Kidney (tissue), 14 donors: Measurements from ENCODE around the gene PAQR7. TPM values are rescaled to one million over a fixed set of nuclear protein-coding genes. Genes with fewer than 3 reads are reported as not detected.
A peak's percentile ranks its signal among the peaks of the same experiment; 100 is the strongest.

Experiments
- DNase-seq, 5 donors: peaks; one replicate each; pipeline ENCODE4 v3.0.0-alpha.2; 2013 to 2020
- FAIRE-seq: peaks from 2 replicates; lab custom pipeline; 2012; peaks lifted over from hg19 to GRCh38; lab: Jason Lieb, UNC
- H3K27ac ChIP-seq, 2 donors: one replicate each; pipeline ENCODE4 v1.7.0; 2013; ENCODE audit warnings: low read depth in 2 of 2, low read length in 2 of 2, inconsistent platforms in 1 of 2
- H3K27me3 ChIP-seq: one replicate; pipeline ENCODE4 v1.7.1; 2013; ENCODE audit warnings: low read length, inconsistent platforms; ENCODE audit not compliant: control insufficient read depth, insufficient read depth
- H3K36me3 ChIP-seq, 3 donors: one replicate each; pipeline versions ENCODE4 v1.7.0 to v1.7.1; 2013; ENCODE audit warnings: low read length in 3 of 3, control low read depth in 1 of 3, inconsistent platforms in 1 of 3; ENCODE audit not compliant: insufficient read depth in 3 of 3, control insufficient read depth in 2 of 3
- H3K4me1 ChIP-seq, 3 donors: one replicate each; pipeline versions ENCODE4 v1.7.0 to v1.7.1; 2013; ENCODE audit warnings: low read length in 3 of 3, inconsistent platforms in 1 of 3, low read depth in 1 of 3; ENCODE audit not compliant: control insufficient read depth in 2 of 3, insufficient read depth in 2 of 3
- H3K4me3 ChIP-seq, 3 donors: one replicate each; pipeline versions ENCODE4 v1.7.0 to v1.8.1; 2013; ENCODE audit warnings: low read length in 3 of 3, control low read depth in 1 of 3, inconsistent platforms in 1 of 3
- H3K9ac ChIP-seq, 3 donors: one replicate each; pipeline versions ENCODE4 v1.7.0 to v1.7.1; 2013; ENCODE audit warnings: low read length in 3 of 3, control low read depth in 1 of 3, inconsistent platforms in 1 of 3
- H3K9me3 ChIP-seq, 3 donors: one replicate each; pipeline versions ENCODE4 v1.7.0 to v1.7.1; 2013; ENCODE audit warnings: low read length in 3 of 3, control low read depth in 1 of 3, inconsistent platforms in 1 of 3; ENCODE audit not compliant: control insufficient read depth in 2 of 3, insufficient read depth in 1 of 3
- CTCF ChIP-seq: IDR thresholded peaks from 3 replicates; pipeline ENCODE4 v1.5.1; 2012; ENCODE audit warnings: mild to moderate bottlenecking, moderate library complexity, borderline replicate concordance; ENCODE audit not compliant: insufficient read depth; ENCODE audit errors: extremely low read depth
- intact Hi-C: fragments of 100-400 bp; cut with DNase I; formaldehyde crosslinking; loops from one replicate; pipeline ENCODE4 v1.11.1; 2022
- microRNA-seq: library from miRNA; unstranded; fragments of <30 nt; microRNA quantifications from one replicate; pipeline ENCODE4 v1.2.0, GENCODE V29; 2020
- polyA plus RNA-seq: library from polyadenylated mRNA; stranded (reverse); fragments of 350-450 nt; fragmentation: Illumina TruSeq; extraction: RNeasy Lipid Tissue Mini Kit (QIAGEN cat#74804); gene quantifications from one replicate; pipeline ENCODE4 v1.2.3, GENCODE V29; 2014; ENCODE audit warnings: low read depth, low replicate concordance; ENCODE audit not compliant: insufficient read depth
- total RNA-seq: library from RNA; stranded (reverse); fragmentation: NEBNext Ultra II Directional; extraction: Animal tissue kit (Norgen Biotek cat#: 25700); gene quantifications from one replicate; pipeline ENCODE4 v1.2.1, GENCODE V29; 2021
- donor health status: control.
- donor health status: control.
- donor health status: control.
- donor health status: control.
- donor health status: control.
- donor health status: DM: yes; HTN: yes; CAD: no.
- donor health status: Normal renal cell carcinoma (clear cell type).

The PAQR7 gene
- total and polyA plus RNA-seq, 2 donors from 2014 or later, result 30.2 to 52.0 TPM

- intact Hi-C loops, result no loop called here
- Histone ChIP-seq H3K9me3 (no peaks in the 10 kb centered on the region), H3K4me1 (peaks cover 4 to 24% (median 10%) of the 10 kb centered on the region in 3 donors), H3K27me3 (no peaks in the 10 kb centered on the region), H3K36me3 (peaks cover 0 to 7% (median 3%) of the 10 kb centered on the region in 3 donors), H3K9ac (no peak overlapping the region), H3K4me3 (no peak overlapping the region), H3K27ac (no peak overlapping the region)
- TF ChIP-seq CTCF, result no peak
- FAIRE-seq, result no peak
- DNase-seq, result peak in 1 of 5 donors; percentile 41
Observed at GRCh38 chr1:25814549-25815087, 60.9 kb downstream of the PAQR7 start.

- H3K27ac ChIP-seq, result no peak overlapping the region
- DNase-seq (peak in 1 of 5 donors; percentile 70), FAIRE-seq (no peak)
- H3K4me1 ChIP-seq, result peaks cover 4 to 18% (median 10%) of the 10 kb centered on the region in 3 donors
- H3K36me3 ChIP-seq, result peaks cover 0 to 7% (median 3%) of the 10 kb centered on the region in 3 donors
- no peaks in the 10 kb centered on the region for H3K27me3 ChIP-seq
- H3K9me3 ChIP-seq, result no peaks in the 10 kb centered on the region
- no peak overlapping the region for H3K4me3 ChIP-seq
- H3K9ac ChIP-seq, result no peak overlapping the region
- TF ChIP-seq CTCF, result no peak
- intact Hi-C loops, result no loop called here
Observed at GRCh38 chr1:25813734-25814471, 61.6 kb downstream of the PAQR7 start.

GRCh38 chr1:25813071-25813733, 62.3 kb downstream of the PAQR7 start:
- Histone ChIP-seq H3K4me1 (peaks cover 0 to 12% (median 5%) of the 10 kb centered on the region in 3 donors), H3K4me3 (no peak overlapping the region), H3K27me3 (no peaks in the 10 kb centered on the region), H3K9ac (no peak overlapping the region), H3K36me3 (peaks cover 0 to 7% (median 3%) of the 10 kb centered on the region in 3 donors), H3K27ac (no peak overlapping the region), H3K9me3 (no peaks in the 10 kb centered on the region)
- DNase-seq (peak in 1 of 5 donors; percentile 22), FAIRE-seq (no peak)
- no peak for TF ChIP-seq CTCF
- intact Hi-C loops, result no loop called here

Small RNA genes within 50 kb of the gene (microRNA-seq; reads per million reads assigned to microRNA genes)
- gene MIR3917, result 1.0 reads per million

Other genes with a start within 250 kb of the PAQR7 start
- gene SELENON, start 75.5 kb downstream of the PAQR7 start, total RNA-seq, result 116 TPM
- gene SELENON, start 75.5 kb downstream of the PAQR7 start, polyA plus RNA-seq, result 69.3 TPM
- 66.6 TPM for gene MTFR1L, start 55.8 kb downstream of the PAQR7 start, total RNA-seq
- gene MTFR1L, start 55.8 kb downstream of the PAQR7 start, polyA plus RNA-seq, result 108 TPM
- gene AUNIP, start 16.3 kb downstream of the PAQR7 start, total RNA-seq, result 0.38 TPM
- not detected for gene AUNIP, start 16.3 kb downstream of the PAQR7 start, polyA plus RNA-seq
- gene STMN1, start 30.7 kb upstream of the PAQR7 start, total RNA-seq, result 50.4 TPM
- gene STMN1, start 30.7 kb upstream of the PAQR7 start, polyA plus RNA-seq, result 101 TPM
- gene PAFAH2, start 122.4 kb upstream of the PAQR7 start, total RNA-seq, result 23.5 TPM
- gene PAFAH2, start 122.4 kb upstream of the PAQR7 start, polyA plus RNA-seq, result 21.0 TPM
- gene EXTL1, start 146.1 kb upstream of the PAQR7 start, total RNA-seq, result 0.28 TPM
- gene EXTL1, start 146.1 kb upstream of the PAQR7 start, polyA plus RNA-seq, result 0.45 TPM
- 34.4 TPM for gene SLC30A2, start 170.4 kb upstream of the PAQR7 start, total RNA-seq
- gene SLC30A2, start 170.4 kb upstream of the PAQR7 start, polyA plus RNA-seq, result 26.8 TPM
- 0.82 TPM for gene TRIM63, start 191.9 kb upstream of the PAQR7 start, total RNA-seq
- gene TRIM63, start 191.9 kb upstream of the PAQR7 start, polyA plus RNA-seq, result 3.3 TPM
- gene PDIK1L, start 236.1 kb upstream of the PAQR7 start, total RNA-seq, result 13.9 TPM
- 3.7 TPM for gene PDIK1L, start 236.1 kb upstream of the PAQR7 start, polyA plus RNA-seq